Testis (tissue), 2 donors: ENCODE results near the gene MXD1.

Source experiments
- CTCF ChIP-seq, 3 experiments: fragments of 450-650 bp in 2 of 3; fragments of 200-600 bp in 1 of 3; sonication (generic) in 1 of 3; IDR thresholded peaks; one replicate each; pipeline ENCODE4 v1.5.1; 2016 to 2019; ENCODE audit warnings: antibody characterized with exemption in 3 of 3, mild to moderate bottlenecking in 2 of 3, moderate library complexity in 1 of 3
- POLR2A ChIP-seq: fragments of 450-650 bp; IDR thresholded peaks from one replicate; pipeline ENCODE4 v1.6.1; 2017; ENCODE audit warnings: antibody characterized with exemption, mild to moderate bottlenecking, moderate library complexity

DNA sequence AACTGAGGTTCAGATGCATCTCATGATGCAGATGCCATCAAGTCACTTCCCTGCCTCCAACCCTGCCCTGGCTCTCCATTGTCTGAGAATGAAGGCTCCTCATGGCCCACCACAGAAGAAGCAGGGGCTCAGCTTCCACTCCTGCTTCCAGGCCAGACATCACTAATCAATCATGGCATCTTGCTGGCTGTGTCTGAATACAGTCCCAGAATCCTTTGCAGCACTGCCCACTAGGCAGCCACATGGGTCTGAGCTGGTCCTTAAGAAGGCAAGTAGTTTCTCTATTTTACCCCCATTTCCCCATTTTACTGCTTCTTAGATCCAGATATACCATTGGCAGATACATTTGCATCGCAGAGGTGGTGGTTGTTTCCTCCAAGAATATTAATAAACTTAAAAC is 39.2 kb downstream of the MXD1 start:
- TF ChIP-seq CTCF (IDR thresholded peaks at IDR 0.05) = no peak
- TF ChIP-seq POLR2A = no peak
